Renal cortical epithelial cell (primary cell): ENCODE results near the gene SLC2A2. TPM values are rescaled to one million over a fixed set of nuclear protein-coding genes. Genes with fewer than 3 reads are reported as not detected.

Source experiments
- DNase-seq: peaks from one replicate; pipeline ENCODE4 v3.0.0-alpha.2; 2011; ENCODE audit warnings: low read depth
- total RNA-seq: library from RNA; depleted of rRNA; stranded (reverse); fragments of >200 nt; gene quantifications from 2 replicates; pipeline ENCODE4 v1.2.3, GENCODE V29; 2014

The SLC2A2 gene
- total RNA-seq, 1 donor from 2014 or later: 13.0 TPM

GRCh38 chr3:171028779-171029232, 2.3 kb upstream of the SLC2A2 start:
- peak; percentile 92 for DNase-seq

- peak; percentile 90 for DNase-seq
Observed at GRCh38 chr3:171028025-171028778, 1.7 kb upstream of the SLC2A2 start.

- DNase-seq: no peak
Observed at GRCh38 chr3:171023566-171023965, 3.0 kb downstream of the SLC2A2 start.

GRCh38 chr3:171021377-171021776, 5.1 kb downstream of the SLC2A2 start:
- no peak for DNase-seq

- no peak for DNase-seq
Observed at GRCh38 chr3:171018156-171018935, 8.2 kb downstream of the SLC2A2 start.

- no peak for DNase-seq
Observed at GRCh38 chr3:171013822-171014748, 12.4 kb downstream of the SLC2A2 start.

- no peak for DNase-seq
Observed at GRCh38 chr3:171011873-171012336, 14.6 kb downstream of the SLC2A2 start.

- no peak for DNase-seq
Observed at GRCh38 chr3:171011109-171011872, 15.2 kb downstream of the SLC2A2 start.

- DNase-seq: no peak
Observed at GRCh38 chr3:171007316-171007715, 19.2 kb downstream of the SLC2A2 start.

GRCh38 chr3:171005648-171006047, 20.9 kb downstream of the SLC2A2 start:
- DNase-seq: no peak

GRCh38 chr3:171001957-171002694, 24.4 kb downstream of the SLC2A2 start:
- peak; percentile 98 for DNase-seq

- DNase-seq: no peak
Observed at GRCh38 chr3:171001250-171001893, 25.1 kb downstream of the SLC2A2 start.

- DNase-seq: no peak
Observed at GRCh38 chr3:171000281-171000680, 26.2 kb downstream of the SLC2A2 start.

- peak; percentile 95 for DNase-seq
Observed at GRCh38 chr3:170999737-171000242, 26.7 kb downstream of the SLC2A2 start.

- peak; percentile 42 for DNase-seq
Observed at GRCh38 chr3:170997961-170998913, 28.3 kb downstream of the SLC2A2 start.

GRCh38 chr3:170992854-170993253, 33.7 kb downstream of the SLC2A2 start:
- DNase-seq: no peak

GRCh38 chr3:170991664-170992063, 34.9 kb downstream of the SLC2A2 start:
- DNase-seq: no peak

- DNase-seq: no peak
Observed at GRCh38 chr3:170989100-170989648, 37.3 kb downstream of the SLC2A2 start.
